Activated CD8-positive, alpha-beta memory T cell treated with anti-CD3 and anti-CD28 coated beads, Interleukin-2, amount 50 U/mL, for 48 hours (primary cell): ENCODE results near the gene OR5C1.
"Not testable (repeated sequence)": the region's sequence is repeated elsewhere in the genome, so short reads cannot be mapped to it uniquely, and the experiment has no call there.

ENCODE experiments used
- DNase-seq: peaks from one replicate; pipeline ENCODE4 v3.0.0-alpha.2; 2020

Gene OR5C1

GRCh38 chr9:122812736-122813135, 24.0 kb downstream of the OR5C1 start:
- DNase-seq, result no peak

GRCh38 chr9:122814545-122814944, 25.8 kb downstream of the OR5C1 start:
- no peak for DNase-seq

- DNase-seq, result no peak
Observed at GRCh38 chr9:122815544-122815943, 26.8 kb downstream of the OR5C1 start.

GRCh38 chr9:122816163-122816867, 27.6 kb downstream of the OR5C1 start:
- DNase-seq, result peak; percentile 63

- DNase-seq, result no peak
Observed at GRCh38 chr9:122819326-122819725, 30.6 kb downstream of the OR5C1 start.

GRCh38 chr9:122819791-122820489, 31.2 kb downstream of the OR5C1 start:
- DNase-seq, result no peak

GRCh38 chr9:122820490-122820845, 31.7 kb downstream of the OR5C1 start:
- DNase-seq, result no peak

GRCh38 chr9:122821278-122821943, 32.7 kb downstream of the OR5C1 start:
- DNase-seq, result no peak

GRCh38 chr9:122822056-122822455, 33.3 kb downstream of the OR5C1 start:
- no peak for DNase-seq

- no peak for DNase-seq
Observed at GRCh38 chr9:122822938-122823337, 34.2 kb downstream of the OR5C1 start.

- DNase-seq, result no peak
Observed at GRCh38 chr9:122827761-122828093, 39.0 kb downstream of the OR5C1 start.

GRCh38 chr9:122828965-122829284, 40.2 kb downstream of the OR5C1 start:
- not testable (repeated sequence) for DNase-seq

- DNase-seq, result no peak
Observed at GRCh38 chr9:122832194-122832593, 43.5 kb downstream of the OR5C1 start.

- no peak for DNase-seq
Observed at GRCh38 chr9:122835313-122835731, 46.6 kb downstream of the OR5C1 start.

- no peak for DNase-seq
Observed at GRCh38 chr9:122837266-122837850, 48.6 kb downstream of the OR5C1 start.

GRCh38 chr9:122838441-122838840, 49.7 kb downstream of the OR5C1 start:
- not testable (repeated sequence) for DNase-seq
